Stimulated activated effector memory CD8-positive, alpha-beta T cell treated with anti-CD3 and anti-CD28 coated beads, Interleukin-12 subunit alpha, Interleukin-12 subunit beta, amount 100 ng/mL, for 72 hours (primary cell): ENCODE results near the gene SNRPA.
"Not testable (repeated sequence)": the region's sequence is repeated elsewhere in the genome, so short reads cannot be mapped to it uniquely, and the experiment has no call there.

Experiments used
- ATAC-seq: fragments of 150-1000 bp; cut with Tn5 transposase; 2 replicates; pipeline ENCODE4 v1.10.0; 2021
- DNase-seq, 2 donors: peaks; one replicate each; pipeline ENCODE4 v3.0.0; 2021 to 2022; ENCODE audit warnings: low spot score in 2 of 2
- H3K27ac Mint-ChIP-seq: one replicate; pipeline ENCODE4 v1.8.0; 2022; ENCODE audit warnings: mild to moderate bottlenecking, mixed read lengths
- H3K36me3 Mint-ChIP-seq: one replicate; pipeline ENCODE4 v1.8.0; 2022; ENCODE audit warnings: mild to moderate bottlenecking, mixed read lengths
- H3K4me1 Mint-ChIP-seq: one replicate; pipeline ENCODE4 v1.8.0; 2022; ENCODE audit warnings: mixed read lengths
- H3K4me3 Mint-ChIP-seq: one replicate; pipeline ENCODE4 v1.8.0; 2022; ENCODE audit warnings: mild to moderate bottlenecking, mixed read lengths
- H3K9me3 Mint-ChIP-seq: one replicate; pipeline ENCODE4 v1.8.0; 2022; ENCODE audit warnings: mixed read lengths

Gene SNRPA

GRCh38 chr19:40717325-40717879 lies 33.6 kb upstream of the SNRPA start:
- H3K4me3 Mint-ChIP-seq = peak overlapping the region; percentile 83
- H3K27ac Mint-ChIP-seq = peak overlapping the region; percentile 90
- DNase-seq (no peak), ATAC-seq (no peak)
- no peaks in the 10 kb centered on the region for H3K9me3 Mint-ChIP-seq
- H3K4me1 Mint-ChIP-seq = peaks cover 75% of the 10 kb centered on the region
- H3K36me3 Mint-ChIP-seq = peaks cover 53% of the 10 kb centered on the region

GRCh38 chr19:40717880-40718773 lies 32.9 kb upstream of the SNRPA start:
- Mint-ChIP-seq H3K4me1 (peaks cover 80% of the 10 kb centered on the region), H3K4me3 (peak overlapping the region; percentile 83), H3K36me3 (peaks cover 49% of the 10 kb centered on the region), H3K9me3 (no peaks in the 10 kb centered on the region), H3K27ac (peak overlapping the region; percentile 90)
- ATAC-seq (no peak), DNase-seq (no peak)

GRCh38 chr19:40718774-40719391 lies 32.1 kb upstream of the SNRPA start:
- Mint-ChIP-seq H3K4me1 (peaks cover 83% of the 10 kb centered on the region), H3K36me3 (peaks cover 49% of the 10 kb centered on the region), H3K27ac (peak overlapping the region; percentile 90), H3K4me3 (peak overlapping the region; percentile 83), H3K9me3 (no peaks in the 10 kb centered on the region)
- DNase-seq (no peak), ATAC-seq (no peak)

- Mint-ChIP-seq H3K4me3 (peak overlapping the region; percentile 83), H3K4me1 (peaks cover 83% of the 10 kb centered on the region), H3K36me3 (peaks cover 51% of the 10 kb centered on the region), H3K9me3 (no peaks in the 10 kb centered on the region), H3K27ac (peak overlapping the region; percentile 90)
- ATAC-seq = no peak
- no peak for DNase-seq
These were observed 31.5 kb upstream of the SNRPA start for GRCh38 chr19:40719414-40719894.

- no peaks in the 10 kb centered on the region for H3K9me3 Mint-ChIP-seq
- H3K4me3 Mint-ChIP-seq = peak overlapping the region; percentile 83
- no peak for ATAC-seq
- peaks cover 77% of the 10 kb centered on the region for H3K4me1 Mint-ChIP-seq
- DNase-seq = no peak
- H3K27ac Mint-ChIP-seq = peak overlapping the region; percentile 68
- peaks cover 56% of the 10 kb centered on the region for H3K36me3 Mint-ChIP-seq
These were observed 29.9 kb upstream of the SNRPA start for GRCh38 chr19:40721140-40721486.

- ATAC-seq (no peak), DNase-seq (no peak)
- Mint-ChIP-seq H3K36me3 (peaks cover 60% of the 10 kb centered on the region), H3K4me3 (no peak overlapping the region), H3K4me1 (peaks cover 73% of the 10 kb centered on the region), H3K9me3 (no peaks in the 10 kb centered on the region), H3K27ac (peak overlapping the region; percentile 26)
These were observed 28.9 kb upstream of the SNRPA start for GRCh38 chr19:40721936-40722661.

GRCh38 chr19:40723661-40724254 lies 27.2 kb upstream of the SNRPA start:
- peaks cover 68% of the 10 kb centered on the region for H3K36me3 Mint-ChIP-seq
- no peak for DNase-seq
- no peaks in the 10 kb centered on the region for H3K9me3 Mint-ChIP-seq
- H3K4me3 Mint-ChIP-seq = no peak overlapping the region
- no peak for ATAC-seq
- peaks cover 65% of the 10 kb centered on the region for H3K4me1 Mint-ChIP-seq
- no peak overlapping the region for H3K27ac Mint-ChIP-seq

- Mint-ChIP-seq H3K27ac (peak overlapping the region; percentile 87), H3K9me3 (no peaks in the 10 kb centered on the region), H3K4me1 (peaks cover 60% of the 10 kb centered on the region), H3K36me3 (peaks cover 73% of the 10 kb centered on the region), H3K4me3 (no peak overlapping the region)
- no peak for DNase-seq
- ATAC-seq = peak; percentile 83
These were observed 26.7 kb upstream of the SNRPA start for GRCh38 chr19:40724315-40724714.

- Mint-ChIP-seq H3K4me3 (peak overlapping the region; percentile 23), H3K27ac (peak overlapping the region; percentile 87), H3K4me1 (peaks cover 54% of the 10 kb centered on the region), H3K9me3 (no peaks in the 10 kb centered on the region), H3K36me3 (peaks cover 75% of the 10 kb centered on the region)
- DNase-seq = no peak
- ATAC-seq = peak; percentile 94
These were observed 26.1 kb upstream of the SNRPA start for GRCh38 chr19:40724855-40725254.

GRCh38 chr19:40726279-40726678 lies 24.7 kb upstream of the SNRPA start:
- DNase-seq (no peak), ATAC-seq (no peak)
- Mint-ChIP-seq H3K4me1 (peaks cover 40% of the 10 kb centered on the region), H3K36me3 (peaks cover 76% of the 10 kb centered on the region), H3K27ac (no peak overlapping the region), H3K4me3 (no peak overlapping the region), H3K9me3 (no peaks in the 10 kb centered on the region)

- DNase-seq, H3K4me3 Mint-ChIP-seq, H3K27ac Mint-ChIP-seq, H3K9me3 Mint-ChIP-seq, H3K4me1 Mint-ChIP-seq, ATAC-seq: not testable (repeated sequence)
- H3K36me3 Mint-ChIP-seq = peaks cover 92% of the 10 kb centered on the region
These were observed 20.9 kb upstream of the SNRPA start for GRCh38 chr19:40730065-40730464.

- H3K27ac Mint-ChIP-seq, H3K4me1 Mint-ChIP-seq, DNase-seq, ATAC-seq, H3K9me3 Mint-ChIP-seq, H3K4me3 Mint-ChIP-seq: not testable (repeated sequence)
- peaks cover 94% of the 10 kb centered on the region for H3K36me3 Mint-ChIP-seq
These were observed 18.7 kb upstream of the SNRPA start for GRCh38 chr19:40732304-40732703.

- H3K27ac Mint-ChIP-seq = no peak overlapping the region
- no peaks in the 10 kb centered on the region for H3K4me1 Mint-ChIP-seq
- DNase-seq (no peak), ATAC-seq (no peak)
- no peaks in the 10 kb centered on the region for H3K9me3 Mint-ChIP-seq
- no peak overlapping the region for H3K4me3 Mint-ChIP-seq
- H3K36me3 Mint-ChIP-seq = peaks cover 92% of the 10 kb centered on the region
These were observed 17.9 kb upstream of the SNRPA start for GRCh38 chr19:40733149-40733548.

- DNase-seq (no peak), ATAC-seq (no peak)
- Mint-ChIP-seq H3K4me3 (no peak overlapping the region), H3K4me1 (no peaks in the 10 kb centered on the region), H3K36me3 (peaks cover 76% of the 10 kb centered on the region), H3K9me3 (no peaks in the 10 kb centered on the region), H3K27ac (no peak overlapping the region)
These were observed 15.8 kb upstream of the SNRPA start for GRCh38 chr19:40735013-40735771.
